MG63 (cell line): ENCODE measurements around the gene PHF13. TPM values are rescaled to one million over a fixed set of nuclear protein-coding genes. Genes with fewer than 3 reads are reported as not detected.
"Not testable (repeated sequence)": the region's sequence is repeated elsewhere in the genome, so short reads cannot be mapped to it uniquely, and the experiment has no call there.

Experiments used
- DNase-seq: peaks from one replicate; pipeline ENCODE4 v3.0.0-alpha.2; 2020
- H3K27me3 ChIP-seq: fragments of 250-450 bp; sonication (Bioruptor Pico); 2 replicates; pipeline ENCODE4 v1.5.1; 2020; ENCODE audit warnings: mild to moderate bottlenecking, moderate library complexity
- H3K36me3 ChIP-seq: fragments of 250-450 bp; sonication (Bioruptor Pico); 2 replicates; pipeline ENCODE4 v1.5.1; 2020; ENCODE audit warnings: mild to moderate bottlenecking, moderate library complexity
- H3K4me3 ChIP-seq: fragments of 250-450 bp; sonication (Bioruptor Pico); 2 replicates; pipeline ENCODE4 v1.5.1; 2020; ENCODE audit warnings: mild to moderate bottlenecking, moderate library complexity
- H3K9me3 ChIP-seq: fragments of 250-450 bp; sonication (Bioruptor Pico); 2 replicates; pipeline ENCODE4 v1.5.1; 2020; ENCODE audit warnings: mild to moderate bottlenecking, moderate library complexity
- total RNA-seq: library from RNA; depleted of rRNA; stranded (reverse); fragments of >200 nt; shearing (Covaris generic); gene quantifications from 2 replicates; pipeline ENCODE4 v1.2.3, GENCODE V29; 2014; ENCODE audit warnings: low replicate concordance; rRNA removed

PHF13 gene
- total RNA-seq, 1 experiment from 2014 or later = 20.0 TPM

- Histone ChIP-seq H3K27me3 (no peaks in the 10 kb centered on the region), H3K36me3 (peaks cover 34% of the 10 kb centered on the region), H3K9me3 (no peaks in the 10 kb centered on the region), H3K4me3 (no peak overlapping the region)
- DNase-seq = no peak
Measured at GRCh38 chr1:6660415-6661049, 47.0 kb downstream of the PHF13 start.

- H3K4me3 ChIP-seq, H3K9me3 ChIP-seq, H3K27me3 ChIP-seq, DNase-seq: not testable (repeated sequence)
- peaks cover 50% of the 10 kb centered on the region for H3K36me3 ChIP-seq
Measured at GRCh38 chr1:6662468-6662867, 48.9 kb downstream of the PHF13 start.

- no peak overlapping the region for H3K4me3 ChIP-seq
- no peaks in the 10 kb centered on the region for H3K27me3 ChIP-seq
- no peak for DNase-seq
- H3K9me3 ChIP-seq = no peaks in the 10 kb centered on the region
- peaks cover 62% of the 10 kb centered on the region for H3K36me3 ChIP-seq
Measured at GRCh38 chr1:6666696-6667095, 53.2 kb downstream of the PHF13 start.

- Histone ChIP-seq H3K9me3 (no peaks in the 10 kb centered on the region), H3K36me3 (peaks cover 67% of the 10 kb centered on the region), H3K4me3 (no peak overlapping the region), H3K27me3 (no peaks in the 10 kb centered on the region)
- no peak for DNase-seq
Measured at GRCh38 chr1:6667139-6667538, 53.6 kb downstream of the PHF13 start.

- DNase-seq = no peak
- H3K27me3 ChIP-seq = no peaks in the 10 kb centered on the region
- peaks cover 64% of the 10 kb centered on the region for H3K36me3 ChIP-seq
- H3K9me3 ChIP-seq = no peaks in the 10 kb centered on the region
- H3K4me3 ChIP-seq = no peak overlapping the region
Measured at GRCh38 chr1:6668503-6668902, 55.0 kb downstream of the PHF13 start.

GRCh38 chr1:6672558-6672957, 59.0 kb downstream of the PHF13 start:
- no peaks in the 10 kb centered on the region for H3K9me3 ChIP-seq
- H3K36me3 ChIP-seq = peaks cover 65% of the 10 kb centered on the region
- no peak for DNase-seq
- no peak overlapping the region for H3K4me3 ChIP-seq
- H3K27me3 ChIP-seq = no peaks in the 10 kb centered on the region

Other genes with a start within 250 kb of the PHF13 start
- gene ACOT7, start 220.0 kb upstream of the PHF13 start, total RNA-seq = 80.9 and 91.4 TPM in 2 replicates
- gene HES2, start 193.8 kb upstream of the PHF13 start, total RNA-seq = 0.59 TPM in 1 of 2 replicates, not detected in the other
- gene ESPN, start 189.0 kb upstream of the PHF13 start, total RNA-seq = not detected in 2 replicates
- 0.63 TPM in 1 of 2 replicates, not detected in the other for gene TNFRSF25, start 147.6 kb upstream of the PHF13 start, total RNA-seq
- gene PLEKHG5, start 122.1 kb upstream of the PHF13 start, total RNA-seq = 0.02 and 1.2 TPM in 2 replicates
- 25.0 and 44.9 TPM in 2 replicates for gene NOL9, start 59.2 kb upstream of the PHF13 start, total RNA-seq
- not detected in 2 replicates for gene TAS1R1, start 58.4 kb upstream of the PHF13 start, total RNA-seq
- 20.6 and 32.5 TPM in 2 replicates for gene ZBTB48, start 33.7 kb upstream of the PHF13 start, total RNA-seq
- gene KLHL21, start 10.9 kb upstream of the PHF13 start, total RNA-seq = 27.8 and 32.0 TPM in 2 replicates
- gene THAP3, start 11.1 kb downstream of the PHF13 start, total RNA-seq = 26.6 and 29.0 TPM in 2 replicates
- gene DNAJC11, start 88.1 kb downstream of the PHF13 start, total RNA-seq = 66.4 and 71.8 TPM in 2 replicates
- 103 and 212 TPM in 2 replicates for gene CAMTA1, start 171.7 kb downstream of the PHF13 start, total RNA-seq